ENCODE results near the gene SYNJ2.

DNA sequence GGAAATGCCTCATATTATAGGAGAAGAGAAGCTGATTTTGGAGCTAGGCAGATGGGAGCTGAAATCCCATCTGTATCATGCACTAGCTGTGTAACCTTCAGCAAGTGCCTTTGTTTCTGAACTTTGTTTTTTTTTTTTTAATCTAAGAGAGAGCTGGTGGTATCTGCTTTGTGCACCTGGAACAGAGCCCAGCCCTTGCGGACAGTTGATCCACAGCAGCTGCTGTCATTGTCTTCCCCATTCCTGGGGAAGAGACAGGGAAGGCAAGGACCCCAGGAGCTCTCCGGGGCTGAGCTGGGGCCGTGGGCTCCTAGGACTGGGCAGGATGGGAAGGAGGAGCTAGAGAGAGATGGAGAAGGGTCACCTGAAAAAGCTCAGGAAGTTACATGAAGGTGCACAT, 92.1 kb downstream of the SYNJ2 start:
- TF ChIP-seq, protein P1, sequence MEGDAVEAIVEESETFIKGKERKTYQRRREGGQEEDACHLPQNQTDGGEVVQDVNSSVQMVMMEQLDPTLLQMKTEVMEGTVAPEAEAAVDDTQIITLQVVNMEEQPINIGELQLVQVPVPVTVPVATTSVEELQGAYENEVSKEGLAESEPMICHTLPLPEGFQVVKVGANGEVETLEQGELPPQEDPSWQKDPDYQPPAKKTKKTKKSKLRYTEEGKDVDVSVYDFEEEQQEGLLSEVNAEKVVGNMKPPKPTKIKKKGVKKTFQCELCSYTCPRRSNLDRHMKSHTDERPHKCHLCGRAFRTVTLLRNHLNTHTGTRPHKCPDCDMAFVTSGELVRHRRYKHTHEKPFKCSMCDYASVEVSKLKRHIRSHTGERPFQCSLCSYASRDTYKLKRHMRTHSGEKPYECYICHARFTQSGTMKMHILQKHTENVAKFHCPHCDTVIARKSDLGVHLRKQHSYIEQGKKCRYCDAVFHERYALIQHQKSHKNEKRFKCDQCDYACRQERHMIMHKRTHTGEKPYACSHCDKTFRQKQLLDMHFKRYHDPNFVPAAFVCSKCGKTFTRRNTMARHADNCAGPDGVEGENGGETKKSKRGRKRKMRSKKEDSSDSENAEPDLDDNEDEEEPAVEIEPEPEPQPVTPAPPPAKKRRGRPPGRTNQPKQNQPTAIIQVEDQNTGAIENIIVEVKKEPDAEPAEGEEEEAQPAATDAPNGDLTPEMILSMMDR (IDR thresholded peaks at IDR 0.05), result no peak
- no peak for TF ChIP-seq POLR2A (IDR thresholded peaks at IDR 0.05)
